Nephron (organoid): ENCODE results near the gene FOXO1.

Experiments used
- H3K27ac Mint-ChIP-seq, 3 experiments: 2 replicates each; pipeline ENCODE4 v1.8.0; 2020; ENCODE audit warnings: mixed read lengths in 3 of 3, mild to moderate bottlenecking in 2 of 3, moderate library complexity in 1 of 3
- H3K27me3 Mint-ChIP-seq: 2 replicates; pipeline ENCODE4 v1.8.0; 2021; ENCODE audit warnings: low read depth, mild to moderate bottlenecking, moderate library complexity, mixed read lengths
- H3K36me3 Mint-ChIP-seq: 2 replicates; pipeline ENCODE4 v1.8.0; 2020; ENCODE audit warnings: low read depth, mixed read lengths
- H3K4me1 Mint-ChIP-seq: 2 replicates; pipeline ENCODE4 v1.8.0; 2020; ENCODE audit warnings: mixed read lengths
- H3K4me3 Mint-ChIP-seq, 3 experiments: 2 replicates each; pipeline ENCODE4 v1.8.0; 2020; ENCODE audit warnings: mild to moderate bottlenecking in 3 of 3, mixed read lengths in 3 of 3, moderate library complexity in 2 of 3
- H3K9me3 Mint-ChIP-seq: 2 replicates; pipeline ENCODE4 v1.8.0; 2020; ENCODE audit warnings: mixed read lengths
- TF ChIP-seq, protein P1 (sequence below), 3 experiments: fragments of 200-600 bp; sonication (generic); IDR thresholded peaks; one replicate each; pipeline ENCODE4 v1.5.0; 2021; ENCODE audit warnings: antibody characterized with exemption in 3 of 3; ENCODE audit not compliant: unreplicated experiment in 3 of 3

Gene FOXO1

DNA sequence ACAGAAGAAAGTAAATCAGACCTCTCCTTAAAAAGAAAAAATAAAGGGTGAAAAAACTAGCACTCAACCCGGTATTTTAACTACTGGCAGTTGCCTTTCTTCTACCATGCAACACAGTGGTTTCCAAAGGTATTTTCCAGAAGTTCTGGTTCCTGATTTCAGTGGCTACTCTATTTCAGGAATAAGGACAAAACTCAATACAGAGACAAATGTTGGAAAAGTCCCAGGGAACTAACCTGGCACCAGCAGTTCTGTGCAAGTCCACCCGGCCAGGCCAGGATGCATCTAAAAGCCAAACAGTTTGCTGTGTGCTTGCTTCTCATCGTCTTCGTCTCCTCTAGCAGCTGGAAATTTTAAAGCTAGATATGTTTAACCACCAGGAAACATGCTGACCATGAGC is 52.5 kb downstream of the FOXO1 start:
- H3K27me3 Mint-ChIP-seq = no peaks in the 10 kb centered on the region
- H3K36me3 Mint-ChIP-seq = no peaks in the 10 kb centered on the region
- H3K27ac Mint-ChIP-seq = peak overlapping the region in 2 of 3 experiments; percentile 12 to 20
- TF ChIP-seq, protein P1, sequence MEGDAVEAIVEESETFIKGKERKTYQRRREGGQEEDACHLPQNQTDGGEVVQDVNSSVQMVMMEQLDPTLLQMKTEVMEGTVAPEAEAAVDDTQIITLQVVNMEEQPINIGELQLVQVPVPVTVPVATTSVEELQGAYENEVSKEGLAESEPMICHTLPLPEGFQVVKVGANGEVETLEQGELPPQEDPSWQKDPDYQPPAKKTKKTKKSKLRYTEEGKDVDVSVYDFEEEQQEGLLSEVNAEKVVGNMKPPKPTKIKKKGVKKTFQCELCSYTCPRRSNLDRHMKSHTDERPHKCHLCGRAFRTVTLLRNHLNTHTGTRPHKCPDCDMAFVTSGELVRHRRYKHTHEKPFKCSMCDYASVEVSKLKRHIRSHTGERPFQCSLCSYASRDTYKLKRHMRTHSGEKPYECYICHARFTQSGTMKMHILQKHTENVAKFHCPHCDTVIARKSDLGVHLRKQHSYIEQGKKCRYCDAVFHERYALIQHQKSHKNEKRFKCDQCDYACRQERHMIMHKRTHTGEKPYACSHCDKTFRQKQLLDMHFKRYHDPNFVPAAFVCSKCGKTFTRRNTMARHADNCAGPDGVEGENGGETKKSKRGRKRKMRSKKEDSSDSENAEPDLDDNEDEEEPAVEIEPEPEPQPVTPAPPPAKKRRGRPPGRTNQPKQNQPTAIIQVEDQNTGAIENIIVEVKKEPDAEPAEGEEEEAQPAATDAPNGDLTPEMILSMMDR (IDR thresholded peaks at IDR 0.05; ENCODE audit: unreplicated experiment in 3 of 3) = no peak
- no peak overlapping the region for H3K4me3 Mint-ChIP-seq
- peaks cover 69% of the 10 kb centered on the region for H3K4me1 Mint-ChIP-seq
- no peaks in the 10 kb centered on the region for H3K9me3 Mint-ChIP-seq

DNA sequence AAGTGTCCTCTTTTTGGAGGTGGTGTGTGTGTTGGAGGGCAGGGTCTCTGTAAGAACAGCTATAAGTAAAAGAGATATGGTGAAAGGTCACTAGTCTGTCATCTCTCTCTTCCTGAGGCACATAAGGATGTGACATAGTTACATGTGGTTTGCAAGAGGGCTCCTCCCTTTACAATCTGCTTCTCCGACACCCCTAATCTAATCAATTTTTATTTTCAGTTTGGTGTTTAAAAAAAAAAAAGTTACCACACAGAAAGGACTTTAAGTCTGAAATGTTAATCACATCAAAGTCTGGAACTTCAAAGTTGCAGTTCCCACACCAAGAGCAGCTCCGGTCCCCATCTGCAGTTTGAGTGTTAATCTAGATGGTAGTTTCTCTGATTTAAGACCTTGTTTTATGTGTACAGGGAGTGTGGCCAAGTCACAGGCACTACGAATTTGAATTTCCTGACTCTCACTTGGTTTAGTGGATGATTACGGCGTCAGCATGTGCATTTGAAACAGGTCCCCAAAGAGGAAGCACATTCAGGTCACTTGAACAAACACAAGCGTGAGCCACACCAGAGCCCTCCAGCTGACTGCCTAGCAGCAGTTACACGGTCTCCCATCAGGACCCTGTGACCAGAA is 53.1 kb downstream of the FOXO1 start:
- Mint-ChIP-seq H3K36me3 (no peaks in the 10 kb centered on the region), H3K27me3 (no peaks in the 10 kb centered on the region), H3K9me3 (no peaks in the 10 kb centered on the region), H3K4me1 (peaks cover 65% of the 10 kb centered on the region), H3K27ac (peak overlapping the region; percentile 5 to 20 (median 12)), H3K4me3 (no peak overlapping the region)
- TF ChIP-seq, protein P1 (IDR thresholded peaks at IDR 0.05; ENCODE audit: unreplicated experiment in 3 of 3) = no peak

GRCh38 chr13:40612041-40612440 is 54.4 kb downstream of the FOXO1 start:
- Mint-ChIP-seq H3K27me3 (no peaks in the 10 kb centered on the region), H3K4me1 (peaks cover 59% of the 10 kb centered on the region), H3K4me3 (no peak overlapping the region), H3K9me3 (no peaks in the 10 kb centered on the region), H3K27ac (no peak overlapping the region), H3K36me3 (no peaks in the 10 kb centered on the region)
- TF ChIP-seq, protein P1 (IDR thresholded peaks at IDR 0.05; ENCODE audit: unreplicated experiment in 3 of 3) = no peak

DNA sequence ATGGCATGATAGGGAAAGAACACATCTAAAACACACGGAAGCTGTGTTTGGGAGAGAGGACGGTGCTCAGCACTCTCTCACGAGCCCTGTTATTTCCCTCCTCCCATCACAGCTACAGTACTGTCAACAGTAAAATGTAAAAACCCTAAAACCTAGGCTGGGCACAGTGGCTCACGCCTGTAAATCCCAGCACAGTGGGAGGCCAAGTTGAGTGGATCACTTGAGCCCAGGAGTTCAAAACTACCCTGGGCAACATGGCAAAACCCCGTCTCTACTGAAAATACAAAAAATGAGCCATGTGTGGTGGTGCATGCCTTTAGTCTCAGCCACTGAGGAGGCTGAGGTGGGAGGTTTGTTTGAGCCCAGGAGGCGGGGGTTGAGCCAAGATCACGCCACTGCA is 54.8 kb downstream of the FOXO1 start:
- TF ChIP-seq, protein P1 (IDR thresholded peaks at IDR 0.05; ENCODE audit: unreplicated experiment in 3 of 3) = no peak
- Mint-ChIP-seq H3K4me1 (peaks cover 61% of the 10 kb centered on the region), H3K27ac (no peak overlapping the region), H3K9me3 (no peaks in the 10 kb centered on the region), H3K27me3 (no peaks in the 10 kb centered on the region), H3K4me3 (no peak overlapping the region), H3K36me3 (no peaks in the 10 kb centered on the region)

DNA sequence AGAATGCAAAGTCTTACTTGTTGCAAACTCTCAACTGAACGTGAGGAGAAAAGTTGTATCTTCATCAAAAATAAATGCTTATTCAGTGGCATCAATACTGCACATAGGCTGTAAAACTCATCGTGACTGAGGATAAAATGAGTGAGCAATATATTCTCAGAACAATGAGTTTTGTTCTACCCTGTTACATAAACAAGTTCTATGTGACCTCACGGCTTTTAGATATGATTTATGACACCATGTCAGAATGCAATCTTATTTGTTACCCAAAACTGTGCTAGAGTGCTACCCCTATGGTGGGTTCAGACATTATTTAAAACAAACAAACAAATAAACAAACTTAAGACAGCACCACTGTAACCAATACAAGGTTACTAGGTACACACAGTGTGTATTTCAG is 55.4 kb downstream of the FOXO1 start:
- H3K36me3 Mint-ChIP-seq = no peaks in the 10 kb centered on the region
- H3K4me1 Mint-ChIP-seq = peaks cover 56% of the 10 kb centered on the region
- H3K9me3 Mint-ChIP-seq = no peaks in the 10 kb centered on the region
- H3K27me3 Mint-ChIP-seq = no peaks in the 10 kb centered on the region
- TF ChIP-seq, protein P1 (IDR thresholded peaks at IDR 0.05; ENCODE audit: unreplicated experiment in 3 of 3) = no peak
- H3K4me3 Mint-ChIP-seq = no peak overlapping the region
- no peak overlapping the region for H3K27ac Mint-ChIP-seq
